ENCODE data around the gene SEC24D. TPM values are rescaled to one million over a fixed set of nuclear protein-coding genes. Genes with fewer than 3 reads are reported as not detected.

The SEC24D gene
- polyA plus RNA-seq, 4 donors, result 28.1 to 57.9 (median 46.5) TPM

DNA sequence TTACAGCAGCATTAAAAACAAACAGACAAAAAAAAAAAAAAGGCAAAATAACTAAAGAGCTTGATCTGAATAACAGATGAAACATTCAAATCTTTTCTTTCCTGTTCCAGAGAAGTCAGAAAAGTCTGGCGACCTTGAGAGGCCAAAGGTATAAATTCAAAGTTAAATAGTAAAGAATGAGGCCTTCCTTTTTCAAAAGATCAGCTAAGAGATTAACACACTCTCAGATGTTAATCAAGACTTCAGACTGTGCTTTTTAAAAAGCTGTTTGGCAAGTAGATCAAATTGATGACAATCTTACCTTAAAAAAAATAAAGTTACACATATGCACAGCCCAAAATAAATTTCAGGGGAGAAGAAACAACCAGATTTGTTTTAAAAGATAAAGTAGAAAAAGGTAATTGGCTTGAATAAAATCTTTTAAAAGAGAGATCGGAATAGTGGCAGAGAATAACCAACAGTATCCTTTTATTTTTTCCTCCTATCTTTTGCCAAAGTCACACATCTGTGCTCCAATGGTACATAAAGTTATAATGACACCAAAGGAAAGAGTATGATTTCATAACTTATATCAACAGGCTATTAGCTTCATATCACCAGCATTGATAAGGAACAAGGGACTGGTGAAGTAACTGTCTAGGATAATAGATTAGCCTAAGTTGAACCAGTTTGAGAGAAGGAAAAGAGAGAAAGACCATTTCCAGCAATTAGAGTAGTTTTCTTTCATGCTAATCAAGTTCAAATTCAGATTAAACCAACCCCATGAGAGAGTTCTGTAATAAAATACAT is 80.3 kb downstream of the SEC24D start:
- 69 to 74% (median 73%) methylated on average over 2 of the region's 2 CpGs for WGBS, 3 donors
- Histone ChIP-seq H3K27ac (ENCODE audit: low read depth in 1 of 3, low read length in 2 of 3) (no peak overlapping the region), H3K9me3 (ENCODE audit: control insufficient read depth in 2 of 2, insufficient read depth in 1 of 2, low read depth in 1 of 2, low read length in 1 of 2) (no peaks in the 10 kb centered on the region), H3K4me3 (ENCODE audit: low read depth in 1 of 3, low read length in 3 of 3) (no peak overlapping the region), H3K4me1 (ENCODE audit: control insufficient read depth in 3 of 3, insufficient read depth in 2 of 3, low read depth in 1 of 3, low read length in 2 of 3) (peaks cover 0 to 11% (median 2%) of the 10 kb centered on the region in 3 donors), H3K36me3 (ENCODE audit: control insufficient read depth in 3 of 3, insufficient read depth in 2 of 3, low read depth in 1 of 3, low read length in 3 of 3) (peaks cover 0 to 5% (median 3%) of the 10 kb centered on the region in 3 donors), H3K27me3 (ENCODE audit: control insufficient read depth in 3 of 3, insufficient read depth in 3 of 3, low read length in 3 of 3) (no peaks in the 10 kb centered on the region)
- DNase-seq, result peak in 1 of 2 donors; percentile 29
- no peak for FAIRE-seq

DNA sequence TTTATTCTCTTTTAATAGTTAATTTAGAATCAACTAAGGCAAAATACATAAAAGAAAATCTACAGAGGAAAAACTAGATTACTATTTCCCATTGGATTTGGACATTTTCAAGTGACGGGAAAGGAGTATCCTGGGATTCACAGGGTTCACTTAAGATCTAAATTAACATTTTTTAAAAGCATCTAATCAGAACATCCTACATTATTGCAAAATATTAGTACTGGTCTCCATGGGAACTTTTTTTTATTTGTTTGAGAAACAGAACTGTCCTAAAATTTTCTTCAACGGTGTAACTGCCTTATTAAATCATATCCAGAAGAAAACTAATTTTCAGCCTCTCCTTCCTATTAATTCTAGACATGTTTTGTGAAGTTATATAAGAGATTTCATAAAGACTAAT is 81.0 kb downstream of the SEC24D start:
- no peaks in the 10 kb centered on the region for H3K9me3 ChIP-seq (ENCODE audit: control insufficient read depth in 2 of 2, insufficient read depth in 1 of 2, low read depth in 1 of 2, low read length in 1 of 2)
- DNase-seq (no peak), FAIRE-seq (no peak)
- H3K36me3 ChIP-seq (ENCODE audit: control insufficient read depth in 3 of 3, insufficient read depth in 2 of 3, low read depth in 1 of 3, low read length in 3 of 3), result peaks cover 0 to 7% (median 5%) of the 10 kb centered on the region in 3 donors
- H3K4me3 ChIP-seq (ENCODE audit: low read depth in 1 of 3, low read length in 3 of 3), result no peak overlapping the region
- H3K4me1 ChIP-seq (ENCODE audit: control insufficient read depth in 3 of 3, insufficient read depth in 2 of 3, low read depth in 1 of 3, low read length in 2 of 3), result peaks cover 0 to 11% (median 2%) of the 10 kb centered on the region in 3 donors
- no peak overlapping the region for H3K27ac ChIP-seq (ENCODE audit: low read depth in 1 of 3, low read length in 2 of 3)
- no peaks in the 10 kb centered on the region for H3K27me3 ChIP-seq (ENCODE audit: control insufficient read depth in 3 of 3, insufficient read depth in 3 of 3, low read length in 3 of 3)
- 72 to 89% (median 85%) methylated on average over 2 of the region's 2 CpGs for WGBS, 3 donors

DNA sequence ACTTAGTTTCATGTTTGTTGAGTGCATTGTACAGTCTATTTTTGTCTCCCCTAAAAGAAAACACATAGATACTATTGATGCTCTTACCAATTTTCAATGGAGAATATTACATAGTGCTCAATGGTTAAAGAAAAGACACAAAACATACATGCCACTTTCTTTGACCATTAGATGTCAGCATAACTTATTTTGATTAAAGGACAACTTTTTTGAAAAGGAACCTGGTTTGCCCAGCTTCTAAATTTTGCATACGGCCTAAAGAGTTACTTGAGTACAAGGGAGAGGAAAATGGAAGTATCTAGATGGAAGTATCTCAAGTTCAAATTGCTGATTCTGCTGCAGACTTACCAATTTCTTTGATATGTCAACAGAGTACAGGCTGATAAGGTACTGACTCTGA is 82.2 kb downstream of the SEC24D start:
- DNase-seq (no peak), FAIRE-seq (no peak)
- Histone ChIP-seq H3K9me3 (ENCODE audit: control insufficient read depth in 2 of 2, insufficient read depth in 1 of 2, low read depth in 1 of 2, low read length in 1 of 2) (no peaks in the 10 kb centered on the region), H3K36me3 (ENCODE audit: control insufficient read depth in 3 of 3, insufficient read depth in 2 of 3, low read depth in 1 of 3, low read length in 3 of 3) (peaks cover 0 to 10% (median 9%) of the 10 kb centered on the region in 3 donors), H3K4me3 (ENCODE audit: low read depth in 1 of 3, low read length in 3 of 3) (no peak overlapping the region), H3K27ac (ENCODE audit: low read depth in 1 of 3, low read length in 2 of 3) (no peak overlapping the region), H3K4me1 (ENCODE audit: control insufficient read depth in 3 of 3, insufficient read depth in 2 of 3, low read depth in 1 of 3, low read length in 2 of 3) (peaks cover 0 to 5% (median 2%) of the 10 kb centered on the region in 3 donors), H3K27me3 (ENCODE audit: control insufficient read depth in 3 of 3, insufficient read depth in 3 of 3, low read length in 3 of 3) (no peaks in the 10 kb centered on the region)
- WGBS, 3 donors, result 76 to 90% (median 79%) methylated on average over 1 of the region's 1 CpG

DNA sequence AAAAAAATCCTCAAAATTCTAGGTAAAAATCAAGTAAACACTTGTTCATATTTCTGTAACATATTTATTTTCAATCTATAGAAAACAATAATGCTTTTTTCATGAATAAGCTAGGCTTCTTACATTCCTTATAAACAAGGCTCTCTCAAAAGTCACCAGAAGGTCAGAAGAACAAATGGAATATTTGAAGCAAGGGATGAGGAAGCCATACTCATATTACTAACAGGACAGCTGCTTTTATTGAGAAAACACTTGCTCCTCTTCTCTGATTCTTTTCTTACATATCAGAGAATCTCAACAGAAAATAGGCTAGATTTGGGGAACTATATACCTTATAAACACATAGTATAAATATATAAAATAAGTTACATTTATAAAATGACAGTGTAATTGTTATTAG is 82.8 kb downstream of the SEC24D start:
- peaks cover 0 to 10% (median 9%) of the 10 kb centered on the region in 3 donors for H3K36me3 ChIP-seq (ENCODE audit: control insufficient read depth in 3 of 3, insufficient read depth in 2 of 3, low read depth in 1 of 3, low read length in 3 of 3)
- no peaks in the 10 kb centered on the region for H3K27me3 ChIP-seq (ENCODE audit: control insufficient read depth in 3 of 3, insufficient read depth in 3 of 3, low read length in 3 of 3)
- H3K4me3 ChIP-seq (ENCODE audit: low read depth in 1 of 3, low read length in 3 of 3), result no peak overlapping the region
- no peak for DNase-seq
- H3K27ac ChIP-seq (ENCODE audit: low read depth in 1 of 3, low read length in 2 of 3), result no peak overlapping the region
- no peak for FAIRE-seq
- peaks cover 0 to 5% (median 2%) of the 10 kb centered on the region in 3 donors for H3K4me1 ChIP-seq (ENCODE audit: control insufficient read depth in 3 of 3, insufficient read depth in 2 of 3, low read depth in 1 of 3, low read length in 2 of 3)
- no peaks in the 10 kb centered on the region for H3K9me3 ChIP-seq (ENCODE audit: control insufficient read depth in 2 of 2, insufficient read depth in 1 of 2, low read depth in 1 of 2, low read length in 1 of 2)

DNA sequence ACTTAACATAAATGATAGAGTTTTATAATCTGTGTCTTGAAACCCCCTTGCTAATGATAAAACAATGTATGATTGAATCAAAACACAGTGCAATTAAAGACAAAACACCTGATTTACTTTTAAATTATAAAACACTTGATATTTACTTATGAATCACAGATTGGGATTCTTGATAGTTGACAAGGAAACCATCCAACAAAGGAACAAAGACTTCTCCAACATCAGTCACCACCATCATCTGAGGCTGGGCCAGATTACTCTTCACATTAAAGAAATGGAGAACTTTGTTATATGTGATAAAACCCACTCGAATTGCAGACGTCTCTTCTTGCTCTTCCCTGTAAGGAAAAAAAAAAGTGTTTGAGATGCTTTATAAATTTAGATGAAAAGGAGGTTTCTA is 83.4 kb downstream of the SEC24D start:
- no peak overlapping the region for H3K4me3 ChIP-seq (ENCODE audit: low read depth in 1 of 3, low read length in 3 of 3)
- H3K27ac ChIP-seq (ENCODE audit: low read depth in 1 of 3, low read length in 2 of 3), result no peak overlapping the region
- peaks cover 0 to 13% (median 10%) of the 10 kb centered on the region in 3 donors for H3K36me3 ChIP-seq (ENCODE audit: control insufficient read depth in 3 of 3, insufficient read depth in 2 of 3, low read depth in 1 of 3, low read length in 3 of 3)
- H3K9me3 ChIP-seq (ENCODE audit: control insufficient read depth in 2 of 2, insufficient read depth in 1 of 2, low read depth in 1 of 2, low read length in 1 of 2), result no peaks in the 10 kb centered on the region
- peaks cover 0 to 5% (median 2%) of the 10 kb centered on the region in 3 donors for H3K4me1 ChIP-seq (ENCODE audit: control insufficient read depth in 3 of 3, insufficient read depth in 2 of 3, low read depth in 1 of 3, low read length in 2 of 3)
- no peak for FAIRE-seq
- no peaks in the 10 kb centered on the region for H3K27me3 ChIP-seq (ENCODE audit: control insufficient read depth in 3 of 3, insufficient read depth in 3 of 3, low read length in 3 of 3)
- no peak for DNase-seq
- WGBS, 3 donors, result 74 to 84% (median 81%) methylated on average over 2 of the region's 2 CpGs

DNA sequence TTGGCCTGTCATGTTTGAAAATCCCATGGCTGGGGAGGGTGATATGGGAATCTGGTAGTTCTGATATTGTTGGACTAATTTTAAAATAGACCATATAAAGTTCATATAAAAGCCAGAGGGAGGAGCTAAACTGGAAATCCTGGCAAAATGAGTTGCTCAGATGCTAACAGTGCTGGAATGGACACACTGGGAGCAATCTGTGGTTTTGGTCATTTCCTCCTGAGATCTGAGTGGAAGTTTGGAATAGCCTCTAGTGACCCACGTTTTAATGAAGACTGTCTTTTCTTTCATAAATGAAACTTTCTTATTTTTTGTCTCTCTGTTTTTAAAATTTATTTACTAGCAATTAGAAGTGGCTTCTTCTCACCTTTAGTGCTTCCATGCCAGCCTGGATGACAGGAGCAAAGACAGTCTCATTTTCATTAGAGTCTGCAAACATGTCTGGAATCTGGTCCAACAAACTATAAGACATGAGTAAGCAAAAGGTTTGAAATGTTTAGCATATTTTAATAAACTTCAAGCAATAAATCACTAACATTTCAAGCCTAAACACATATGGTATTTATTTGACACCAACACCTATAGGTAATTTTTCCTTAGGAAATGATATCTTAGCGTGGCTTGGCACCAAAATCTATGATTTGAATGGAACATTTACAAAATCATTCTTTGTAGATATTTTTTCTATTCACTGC is 84.2 kb downstream of the SEC24D start:
- FAIRE-seq (no peak), DNase-seq (no peak)
- no peak overlapping the region for H3K4me3 ChIP-seq (ENCODE audit: low read depth in 1 of 3, low read length in 3 of 3)
- H3K4me1 ChIP-seq (ENCODE audit: control insufficient read depth in 3 of 3, insufficient read depth in 2 of 3, low read depth in 1 of 3, low read length in 2 of 3), result peaks cover 0 to 5% (median 0%) of the 10 kb centered on the region in 3 donors
- no peaks in the 10 kb centered on the region for H3K27me3 ChIP-seq (ENCODE audit: control insufficient read depth in 3 of 3, insufficient read depth in 3 of 3, low read length in 3 of 3)
- peak overlapping the region in 1 of 3 donors; percentile 36 for H3K27ac ChIP-seq (ENCODE audit: low read depth in 1 of 3, low read length in 2 of 3)
- H3K36me3 ChIP-seq (ENCODE audit: control insufficient read depth in 3 of 3, insufficient read depth in 2 of 3, low read depth in 1 of 3, low read length in 3 of 3), result peaks cover 0 to 13% (median 11%) of the 10 kb centered on the region in 3 donors
- no peaks in the 10 kb centered on the region for H3K9me3 ChIP-seq (ENCODE audit: control insufficient read depth in 2 of 2, insufficient read depth in 1 of 2, low read depth in 1 of 2, low read length in 1 of 2)
- 79 to 93% (median 91%) methylated on average over 2 of the region's 2 CpGs for WGBS, 3 donors

DNA sequence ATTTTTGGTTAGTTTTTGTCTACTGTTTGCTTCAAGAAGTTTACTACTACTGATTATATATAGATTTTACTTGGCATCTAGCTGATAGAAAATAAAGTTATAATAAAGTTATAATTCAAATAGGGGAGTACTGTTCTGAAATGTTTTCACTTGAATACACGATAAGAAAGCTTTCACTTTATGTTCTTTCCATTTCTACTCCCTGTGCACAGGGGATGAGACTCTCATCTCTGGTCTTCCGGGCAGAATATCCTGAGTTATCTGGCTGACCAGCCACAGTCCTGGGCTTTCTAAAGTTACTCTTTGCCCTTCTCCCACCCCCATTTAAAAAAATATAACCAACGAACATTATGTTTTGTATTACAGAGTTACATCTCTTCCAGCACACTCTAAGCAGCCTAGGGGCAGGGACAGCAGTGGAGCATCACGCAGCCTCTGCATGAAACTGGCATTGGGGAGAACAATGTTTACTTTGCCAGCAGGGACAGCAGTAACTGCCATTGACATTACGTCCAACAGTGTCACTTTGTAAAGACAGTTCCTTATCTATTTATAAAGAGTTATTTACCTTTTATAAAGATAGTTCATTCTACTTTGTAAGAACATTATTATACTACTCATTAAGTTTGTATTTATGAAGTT is 86.5 kb downstream of the SEC24D start:
- no peaks in the 10 kb centered on the region for H3K9me3 ChIP-seq (ENCODE audit: control insufficient read depth in 2 of 2, insufficient read depth in 1 of 2, low read depth in 1 of 2, low read length in 1 of 2)
- FAIRE-seq (no peak), DNase-seq (no peak)
- H3K4me1 ChIP-seq (ENCODE audit: control insufficient read depth in 3 of 3, insufficient read depth in 2 of 3, low read depth in 1 of 3, low read length in 2 of 3), result peaks cover 0 to 4% (median 0%) of the 10 kb centered on the region in 3 donors
- H3K36me3 ChIP-seq (ENCODE audit: control insufficient read depth in 3 of 3, insufficient read depth in 2 of 3, low read depth in 1 of 3, low read length in 3 of 3), result peaks cover 0 to 17% (median 17%) of the 10 kb centered on the region in 3 donors
- H3K27me3 ChIP-seq (ENCODE audit: control insufficient read depth in 3 of 3, insufficient read depth in 3 of 3, low read length in 3 of 3), result no peaks in the 10 kb centered on the region
- no peak overlapping the region for H3K4me3 ChIP-seq (ENCODE audit: low read depth in 1 of 3, low read length in 3 of 3)
- 76 to 92% (median 88%) methylated on average over 5 of the region's 5 CpGs for WGBS, 3 donors
- H3K27ac ChIP-seq (ENCODE audit: low read depth in 1 of 3, low read length in 2 of 3), result peak overlapping the region in 1 of 3 donors; percentile 45

DNA sequence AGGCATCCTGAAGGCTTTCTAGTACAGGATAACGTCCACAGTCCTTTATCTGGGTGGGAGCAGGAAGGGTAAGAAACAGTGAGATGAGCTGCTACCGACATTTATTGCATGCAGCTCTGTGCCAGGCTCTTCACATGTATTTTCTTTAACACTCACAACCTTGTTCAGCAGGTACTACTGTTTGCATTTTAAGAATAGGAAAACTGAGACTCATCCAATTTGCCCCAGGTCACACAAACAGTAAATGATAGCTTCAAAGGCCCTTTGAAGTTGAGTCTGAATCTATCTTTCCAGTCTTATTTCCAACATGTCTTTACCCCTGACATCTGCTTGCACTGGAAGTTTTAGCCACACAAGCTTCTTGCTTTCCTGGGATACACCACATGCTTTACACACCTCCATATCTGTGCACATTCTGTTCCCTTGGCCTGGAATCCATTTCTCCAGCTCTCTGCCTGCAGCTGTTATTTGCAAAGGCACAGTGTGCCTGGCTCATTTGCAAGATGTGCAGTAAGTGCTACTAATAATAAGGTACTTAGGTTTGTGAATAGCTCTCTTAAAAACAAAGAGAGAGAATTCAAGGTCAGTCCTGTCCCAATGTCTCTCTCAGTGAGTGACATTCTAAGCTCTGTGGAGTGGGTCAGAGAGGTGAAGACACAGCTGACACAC is 89.5 kb downstream of the SEC24D start:
- Histone ChIP-seq H3K27ac (ENCODE audit: low read depth in 1 of 3, low read length in 2 of 3) (no peak overlapping the region), H3K36me3 (ENCODE audit: control insufficient read depth in 3 of 3, insufficient read depth in 2 of 3, low read depth in 1 of 3, low read length in 3 of 3) (peaks cover 2 to 30% (median 22%) of the 10 kb centered on the region in 3 donors), H3K9me3 (ENCODE audit: control insufficient read depth in 2 of 2, insufficient read depth in 1 of 2, low read depth in 1 of 2, low read length in 1 of 2) (no peaks in the 10 kb centered on the region), H3K4me1 (ENCODE audit: control insufficient read depth in 3 of 3, insufficient read depth in 2 of 3, low read depth in 1 of 3, low read length in 2 of 3) (no peaks in the 10 kb centered on the region), H3K4me3 (ENCODE audit: low read depth in 1 of 3, low read length in 3 of 3) (no peak overlapping the region), H3K27me3 (ENCODE audit: control insufficient read depth in 3 of 3, insufficient read depth in 3 of 3, low read length in 3 of 3) (no peaks in the 10 kb centered on the region)
- FAIRE-seq, result no peak
- no peak for DNase-seq
- 58 to 80% (median 79%) methylated on average over 2 of the region's 2 CpGs for WGBS, 3 donors
